GM18511 (cell line): Measurements from ENCODE around the gene ALPP.
"Not testable (repeated sequence)": the region's sequence is repeated elsewhere in the genome, so short reads cannot be mapped to it uniquely, and the experiment has no call there.

ENCODE experiments used
- ATAC-seq: cut with Tn5 transposase; IDR thresholded peaks from one replicate; pipeline ENCODE4 v1.9.1; 2021; ENCODE audit warnings: mild to moderate bottlenecking, moderate library complexity; ENCODE audit not compliant: unreplicated experiment

The ALPP gene

DNA sequence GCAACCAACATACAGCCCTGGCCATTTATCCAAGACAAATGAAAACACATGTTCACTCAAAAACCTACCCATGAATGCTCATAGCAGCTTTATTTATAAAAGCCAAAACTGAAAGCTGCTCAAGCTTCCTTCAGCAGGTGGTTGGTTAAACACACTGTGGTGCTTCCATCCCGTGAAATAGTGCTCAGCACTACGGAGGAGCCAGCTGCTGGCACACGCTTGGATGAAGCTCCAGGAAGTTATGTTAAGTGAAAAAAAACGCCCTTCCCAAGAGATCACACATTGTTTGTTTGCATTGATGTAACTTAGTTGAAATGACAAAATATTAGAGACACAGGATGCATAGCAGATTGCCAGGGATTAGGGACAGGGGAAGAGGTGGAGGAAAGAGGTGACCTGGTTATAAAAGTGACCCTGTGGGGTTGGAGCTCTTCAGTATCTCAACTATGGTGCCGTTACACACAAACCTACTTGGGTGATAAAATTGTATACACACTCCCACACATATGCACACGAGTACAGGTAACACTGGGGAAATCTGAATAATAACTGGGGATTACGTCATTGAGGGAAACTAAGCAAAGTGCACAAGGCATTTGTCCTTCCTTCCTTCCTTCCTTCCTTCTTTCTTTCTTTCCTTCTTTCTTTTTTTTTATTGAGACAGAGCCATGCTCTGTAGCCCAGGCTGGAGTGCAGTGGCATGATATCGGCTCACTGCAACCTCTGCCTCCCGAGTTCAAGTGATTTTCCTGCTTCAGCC is 21.9 kb downstream of the ALPP start:
- no peak for ATAC-seq

DNA sequence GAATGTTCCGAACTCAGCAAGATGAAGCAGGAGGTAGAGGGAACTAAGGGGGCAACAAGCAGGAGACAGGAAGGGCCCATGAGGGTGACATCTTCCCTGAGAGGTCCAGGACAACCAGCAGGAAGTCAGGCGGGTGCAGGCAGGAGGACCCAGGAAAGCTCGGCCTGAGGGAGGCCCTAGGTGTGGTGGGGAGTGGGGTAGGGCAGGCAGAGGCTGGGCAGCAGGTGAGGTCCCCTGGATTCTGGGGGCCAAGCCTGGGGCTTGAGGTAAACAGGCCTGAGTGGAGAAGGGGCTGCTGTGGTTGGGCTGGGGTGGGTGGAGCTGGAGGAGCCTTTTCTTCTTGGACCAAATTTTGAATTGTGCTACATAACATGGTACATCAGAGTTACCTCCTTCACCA is 24.0 kb downstream of the ALPP start:
- no peak for ATAC-seq

DNA sequence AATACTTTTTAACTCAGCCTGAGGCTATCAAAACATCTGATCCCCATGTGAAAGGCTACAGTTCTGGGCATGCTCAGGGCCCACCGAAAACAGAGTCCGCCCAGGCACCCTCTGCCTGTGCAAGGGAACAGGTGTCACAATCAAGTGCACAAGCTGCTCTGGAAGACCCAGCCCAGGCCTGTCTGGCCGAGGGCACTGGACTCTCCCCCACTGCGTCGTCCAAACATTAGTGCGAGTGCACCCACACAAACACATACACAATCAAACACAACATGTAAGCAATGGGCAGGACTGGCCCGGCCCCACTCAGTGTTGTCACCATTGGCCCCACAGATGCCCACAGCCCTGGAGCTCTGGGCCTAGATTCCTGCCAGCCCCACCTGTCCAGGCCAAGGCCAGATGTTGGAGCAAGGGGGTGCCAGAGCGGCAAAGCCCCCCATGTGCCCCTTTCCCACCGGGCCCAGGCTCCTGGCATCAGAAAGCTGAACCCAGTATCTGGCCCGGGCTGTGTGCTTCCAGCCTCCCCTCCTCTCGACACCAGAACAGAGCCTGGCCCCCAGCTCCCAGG is 27.5 kb downstream of the ALPP start:
- ATAC-seq = no peak

DNA sequence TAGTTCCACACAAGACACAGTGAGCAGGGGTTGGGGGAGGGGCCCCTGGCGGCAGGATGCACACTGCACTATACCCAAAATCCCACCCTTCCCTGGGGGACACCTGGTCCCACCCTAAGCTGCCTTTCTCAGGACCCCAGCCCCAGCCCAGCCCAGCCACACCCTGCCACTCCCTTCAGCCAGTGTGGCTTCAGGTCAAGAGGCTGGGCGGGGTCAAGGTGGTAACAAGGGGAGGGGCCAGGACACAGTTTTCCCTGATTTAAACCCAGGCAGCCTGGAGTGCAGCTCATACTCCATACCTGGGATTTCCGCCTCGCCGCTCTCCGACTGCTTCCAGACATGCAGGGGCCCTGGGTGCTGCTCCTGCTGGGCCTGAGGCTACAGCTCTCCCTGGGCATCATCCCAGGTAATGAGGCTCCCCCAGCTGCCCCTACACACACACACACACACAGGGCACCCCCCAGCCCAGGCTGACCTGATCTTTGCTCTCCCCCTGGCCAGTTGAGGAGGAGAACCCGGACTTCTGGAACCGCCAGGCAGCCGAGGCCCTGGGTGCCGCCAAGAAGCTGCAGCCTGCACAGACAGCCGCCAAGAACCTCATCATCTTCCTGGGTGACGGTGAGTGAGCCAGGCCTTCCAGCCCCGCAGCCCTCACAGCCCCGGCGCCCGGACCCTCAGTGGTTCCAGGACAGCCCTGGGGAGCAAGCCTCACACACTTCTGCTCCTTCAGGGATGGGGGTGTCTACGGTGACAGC is 28.2 kb downstream of the ALPP start, which contains the start of gene ALPG:
Gene ALPG, plus strand, starts transcription at position 289 of the 755 bp plus-strand sequence. Its CDS starts 51 bp downstream, at position 340.
- no peak for ATAC-seq

DNA sequence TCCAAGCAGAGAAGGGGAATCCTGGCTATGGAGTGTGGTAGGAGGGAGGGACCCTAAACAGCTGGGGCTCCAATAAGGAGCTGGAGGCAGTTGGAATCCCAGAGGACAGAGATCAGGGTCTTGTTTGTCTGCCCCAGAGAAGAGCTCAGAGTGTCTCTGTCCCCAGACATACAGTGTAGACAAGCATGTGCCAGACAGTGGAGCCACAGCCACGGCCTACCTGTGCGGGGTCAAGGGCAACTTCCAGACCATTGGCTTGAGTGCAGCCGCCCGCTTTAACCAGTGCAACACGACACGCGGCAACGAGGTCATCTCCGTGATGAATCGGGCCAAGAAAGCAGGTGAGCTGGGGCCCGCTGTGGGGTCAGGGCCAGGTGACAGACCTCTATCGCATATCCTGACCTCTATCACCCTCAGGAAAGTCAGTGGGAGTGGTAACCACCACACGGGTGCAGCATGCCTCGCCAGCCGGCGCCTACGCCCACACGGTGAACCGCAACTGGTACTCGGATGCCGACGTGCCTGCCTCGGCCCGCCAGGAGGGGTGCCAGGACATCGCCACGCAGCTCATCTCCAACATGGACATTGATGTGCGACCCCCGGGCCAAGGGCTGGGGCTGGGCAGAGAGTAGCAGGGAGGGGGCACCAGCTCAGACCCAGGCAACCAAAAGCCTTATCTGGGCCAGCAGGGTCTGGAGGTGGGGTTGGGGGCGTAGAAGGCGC is 29.0 kb downstream of the ALPP start:
- not testable (repeated sequence) for ATAC-seq

DNA sequence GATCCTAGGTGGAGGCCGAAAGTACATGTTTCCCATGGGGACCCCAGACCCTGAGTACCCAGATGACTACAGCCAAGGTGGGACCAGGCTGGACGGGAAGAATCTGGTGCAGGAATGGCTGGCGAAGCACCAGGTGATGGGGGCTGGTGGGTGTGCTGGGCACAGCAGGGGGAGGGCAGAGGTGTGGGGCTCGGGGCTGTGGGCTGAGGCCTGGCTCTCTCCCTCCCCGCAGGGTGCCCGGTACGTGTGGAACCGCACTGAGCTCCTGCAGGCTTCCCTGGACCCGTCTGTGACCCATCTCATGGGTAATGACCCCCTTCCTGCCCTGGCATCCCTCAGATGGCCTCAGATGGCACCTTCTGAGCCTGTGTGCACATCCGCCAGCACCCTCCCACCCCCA is 29.7 kb downstream of the ALPP start:
- not testable (repeated sequence) for ATAC-seq

DNA sequence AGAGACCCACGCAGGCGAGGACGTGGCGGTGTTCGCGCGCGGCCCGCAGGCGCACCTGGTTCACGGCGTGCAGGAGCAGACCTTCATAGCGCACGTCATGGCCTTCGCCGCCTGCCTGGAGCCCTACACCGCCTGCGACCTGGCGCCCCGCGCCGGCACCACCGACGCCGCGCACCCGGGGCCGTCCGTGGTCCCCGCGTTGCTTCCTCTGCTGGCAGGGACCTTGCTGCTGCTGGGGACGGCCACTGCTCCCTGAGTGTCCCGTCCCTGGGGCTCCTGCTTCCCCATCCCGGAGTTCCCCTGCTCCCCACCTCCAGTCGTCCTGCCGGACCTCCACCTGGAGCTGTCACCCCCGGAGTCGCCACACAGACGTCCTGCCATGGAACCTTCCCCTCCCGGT is 31.1 kb downstream of the ALPP start:
- ATAC-seq = not testable (repeated sequence)

DNA sequence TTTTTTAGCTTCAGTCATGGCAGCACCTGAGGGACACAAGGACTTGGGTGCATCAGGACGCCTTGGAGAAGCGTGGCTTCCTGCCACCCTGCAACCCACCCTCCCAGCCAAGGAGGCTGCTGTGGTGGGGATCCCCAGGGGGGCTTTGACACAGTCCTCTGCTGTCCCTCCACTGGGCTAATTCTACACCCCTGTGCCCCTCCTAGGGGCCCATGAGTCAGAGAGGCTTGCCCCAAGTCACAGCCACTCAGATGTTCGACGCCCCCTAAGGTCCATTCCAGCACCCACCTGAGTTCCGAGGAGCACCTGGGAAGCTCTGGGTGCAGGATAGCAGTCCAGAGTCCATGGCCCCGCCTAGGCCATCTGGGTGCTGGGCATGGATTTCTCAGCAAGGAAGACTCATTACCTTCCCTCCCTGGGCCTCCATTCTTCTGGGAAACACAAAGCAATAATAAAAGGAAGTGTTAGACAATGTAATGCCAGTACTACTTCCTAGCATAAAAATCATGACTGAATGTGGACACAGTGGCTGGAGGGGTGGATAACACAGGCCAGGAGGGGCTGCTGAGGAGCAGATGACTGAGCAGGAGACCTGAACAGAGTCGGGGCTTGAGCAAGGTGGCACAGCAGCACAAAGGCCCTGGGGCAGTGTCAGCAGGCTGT is 31.8 kb downstream of the ALPP start:
- no peak for ATAC-seq

DNA sequence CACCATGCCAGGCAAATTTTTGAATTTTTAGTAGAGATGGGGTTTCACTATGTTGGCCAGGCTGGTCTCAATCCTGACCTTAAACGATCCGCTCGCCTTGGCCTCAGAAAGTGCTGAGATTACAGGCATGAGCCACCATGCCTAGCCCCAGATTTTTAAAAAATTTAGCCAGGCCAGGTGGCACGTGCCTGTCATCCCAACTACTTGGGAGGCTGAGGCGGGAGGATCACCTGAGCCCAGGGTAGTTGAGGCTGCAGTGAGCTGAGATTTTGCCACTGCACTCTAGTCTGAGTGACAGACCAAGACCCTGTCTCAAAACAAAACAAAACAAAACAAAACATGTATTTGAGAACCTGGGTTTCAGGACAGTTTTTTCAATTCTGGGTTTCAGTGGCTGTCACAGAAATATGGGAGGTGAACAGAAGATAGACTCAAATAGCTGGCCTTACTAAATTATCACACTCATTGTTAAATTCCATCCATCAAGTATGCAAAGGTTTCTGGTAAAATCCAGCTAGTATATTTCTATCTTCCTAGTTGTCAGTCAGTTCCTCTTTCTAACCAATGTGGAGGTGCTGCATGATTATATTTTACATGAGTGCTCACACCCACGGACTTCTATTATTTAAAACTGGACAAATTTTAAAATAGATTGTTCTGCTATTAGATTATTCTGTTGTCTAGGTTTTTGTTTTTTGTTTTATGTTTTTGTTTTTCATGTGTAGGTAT is 33.5 kb downstream of the ALPP start:
- ATAC-seq = no peak

DNA sequence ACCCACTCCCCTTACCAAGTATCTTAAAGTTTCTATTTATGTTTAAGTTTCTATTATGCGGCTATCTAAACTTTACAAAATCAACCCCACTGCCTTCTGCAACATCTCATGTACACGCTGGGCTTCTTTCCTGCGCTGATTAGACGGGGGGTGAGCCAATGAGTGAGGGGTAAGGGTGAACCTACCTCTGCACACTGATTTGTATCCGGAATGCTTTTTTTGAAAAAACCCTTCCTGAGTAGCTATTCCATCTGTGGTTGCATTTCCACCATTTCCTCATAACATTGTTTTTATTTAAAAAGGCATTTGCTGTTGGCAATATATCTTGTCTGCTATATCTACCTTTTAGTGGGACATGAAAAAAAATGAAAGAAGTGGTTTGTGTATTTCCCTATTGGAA is 34.4 kb downstream of the ALPP start:
- no peak for ATAC-seq

DNA sequence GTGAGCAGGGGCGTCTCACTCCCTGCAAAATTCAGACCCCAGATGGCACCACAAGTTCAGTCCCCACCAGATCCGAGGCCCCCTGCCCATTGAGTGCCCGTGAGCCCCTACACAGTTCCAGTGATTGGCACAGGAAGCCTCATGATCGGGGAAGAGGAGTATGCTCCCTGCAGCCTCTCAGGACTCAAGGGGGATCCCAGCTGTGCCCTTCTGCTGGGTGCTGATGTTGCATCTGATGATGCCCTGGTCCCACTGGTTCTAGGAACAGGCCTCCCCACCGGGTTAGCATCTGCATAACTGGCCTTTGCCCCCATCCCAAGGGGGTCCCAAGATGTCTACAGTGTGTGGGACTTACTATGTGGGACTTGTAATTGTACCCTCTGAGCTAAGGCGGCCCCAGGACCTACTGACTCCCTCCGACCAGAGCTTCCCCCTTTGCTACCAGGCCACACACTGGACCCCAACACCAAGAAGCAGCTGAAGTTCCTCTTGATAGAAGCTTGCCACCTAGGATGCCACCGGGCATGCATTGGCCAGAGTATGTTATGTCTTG is 36.7 kb downstream of the ALPP start:
- no peak for ATAC-seq

DNA sequence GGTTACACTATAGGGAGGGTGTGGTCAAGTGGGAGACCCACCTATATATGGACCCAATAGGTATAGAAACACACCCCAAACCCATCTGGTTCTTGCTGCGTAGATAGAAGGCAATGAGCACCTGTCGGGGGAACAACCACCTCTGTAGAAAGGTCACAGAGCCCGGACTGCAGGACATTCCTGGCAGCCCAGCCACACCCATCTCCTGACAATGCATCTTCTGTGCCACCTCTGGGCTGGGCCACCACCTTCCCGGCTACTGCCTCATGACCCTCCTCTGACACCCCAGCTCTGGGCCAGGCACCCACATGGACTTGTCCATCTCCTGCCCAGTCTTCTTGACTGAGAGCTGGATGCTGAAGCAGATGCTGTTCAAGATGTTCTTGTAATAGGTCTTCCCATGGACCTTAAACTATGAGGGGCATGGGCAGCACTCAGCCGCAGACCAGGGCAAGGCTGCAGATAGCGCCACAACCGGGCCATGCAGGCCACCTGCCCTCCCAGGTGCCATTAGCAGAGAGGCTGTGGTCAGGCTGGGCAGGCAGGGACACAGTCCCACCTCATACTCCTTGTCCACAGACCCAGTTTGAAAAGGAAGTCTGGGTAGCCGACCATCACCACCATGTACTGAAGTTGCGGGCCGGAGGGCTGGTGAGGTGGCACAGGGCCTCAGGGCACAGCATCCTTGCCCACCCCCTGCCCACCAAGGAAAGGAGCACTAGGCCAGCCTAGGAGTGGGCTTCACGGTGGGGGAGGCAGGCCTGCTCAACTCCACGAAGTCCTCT is 37.4 kb downstream of the ALPP start:
- ATAC-seq = no peak

DNA sequence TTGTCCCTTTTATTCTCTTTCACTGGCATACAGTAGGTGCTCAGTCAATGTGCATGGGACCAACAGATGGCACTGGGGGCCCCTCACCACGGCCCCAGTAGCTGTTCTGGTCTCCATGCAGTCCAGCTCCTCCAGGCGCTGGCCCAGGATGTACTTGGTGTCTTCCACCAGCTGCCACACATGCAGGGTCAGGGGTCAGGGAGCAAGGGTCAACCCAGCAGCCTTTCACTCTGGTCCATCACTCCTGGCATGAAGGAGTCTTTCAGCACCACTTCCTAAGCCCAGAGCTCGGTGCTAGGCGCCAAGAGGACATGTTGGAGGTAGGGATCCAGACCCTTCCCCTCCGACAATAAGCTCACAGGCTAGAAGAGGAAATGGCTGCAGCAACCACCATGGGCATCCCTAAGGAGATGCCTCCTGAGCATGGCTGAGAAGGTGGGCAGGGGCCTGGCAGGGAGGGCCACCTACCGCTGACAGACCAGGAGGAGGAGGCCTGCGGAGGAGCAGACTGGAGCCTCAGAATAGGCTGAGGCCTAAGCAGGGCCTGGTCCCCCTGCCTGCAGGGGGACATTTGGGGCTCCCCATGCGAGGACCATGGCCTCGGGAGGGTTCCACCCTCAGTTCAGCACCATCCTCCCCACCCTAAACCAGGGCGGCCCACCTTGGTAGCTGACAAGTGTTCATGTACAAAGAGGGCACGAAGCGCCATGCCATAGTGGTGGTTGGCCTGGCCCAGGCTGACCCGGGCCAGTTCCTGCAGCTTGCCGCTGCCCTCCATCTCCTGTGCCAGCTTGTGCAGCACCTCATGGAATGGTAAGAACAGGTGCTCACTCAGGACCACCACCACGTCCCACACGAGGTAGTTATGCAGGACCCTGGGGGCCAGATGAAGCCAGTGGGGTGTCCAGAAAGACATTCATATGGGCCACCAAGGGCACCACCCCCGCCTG is 38.2 kb downstream of the ALPP start:
- ATAC-seq = no peak

DNA sequence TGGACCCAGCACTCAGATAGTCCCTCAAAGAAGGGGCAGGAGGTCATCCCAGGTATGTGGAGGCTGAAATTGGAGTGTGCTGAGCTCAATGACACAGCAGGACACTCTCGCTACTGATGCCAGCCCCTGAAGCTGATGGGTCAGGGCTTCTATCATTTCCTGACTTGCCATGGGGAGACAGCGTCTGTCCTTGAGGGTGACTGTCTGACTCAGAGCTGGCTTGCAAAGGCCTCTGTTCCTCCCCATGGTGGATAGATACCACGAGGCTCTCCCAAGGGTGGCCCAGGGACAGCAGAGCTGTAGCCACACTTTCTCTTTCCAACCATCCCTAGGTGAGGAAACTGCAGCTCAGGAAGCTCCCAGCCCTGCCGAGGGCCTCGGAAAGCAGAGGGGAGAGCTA is 38.9 kb downstream of the ALPP start:
- no peak for ATAC-seq

DNA sequence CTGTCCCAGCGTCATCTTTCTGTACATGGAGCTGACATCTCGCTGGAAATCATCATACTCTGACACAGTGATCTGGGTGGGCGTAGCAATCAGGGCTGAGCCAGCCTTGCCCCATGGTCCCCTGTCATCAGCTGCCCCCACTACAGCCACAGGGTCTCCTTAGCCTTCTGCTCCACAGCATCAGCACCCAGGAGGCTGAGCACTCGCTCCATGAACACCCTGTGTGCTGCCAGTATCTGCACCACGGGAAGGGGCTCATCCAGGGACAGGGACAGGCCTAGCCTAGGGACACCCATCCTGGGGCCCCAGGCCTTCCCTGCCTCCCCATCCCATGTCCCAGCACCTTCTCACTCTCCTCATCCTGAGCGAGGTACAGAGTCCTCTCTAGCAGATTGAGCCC is 39.5 kb downstream of the ALPP start:
- ATAC-seq = no peak

DNA sequence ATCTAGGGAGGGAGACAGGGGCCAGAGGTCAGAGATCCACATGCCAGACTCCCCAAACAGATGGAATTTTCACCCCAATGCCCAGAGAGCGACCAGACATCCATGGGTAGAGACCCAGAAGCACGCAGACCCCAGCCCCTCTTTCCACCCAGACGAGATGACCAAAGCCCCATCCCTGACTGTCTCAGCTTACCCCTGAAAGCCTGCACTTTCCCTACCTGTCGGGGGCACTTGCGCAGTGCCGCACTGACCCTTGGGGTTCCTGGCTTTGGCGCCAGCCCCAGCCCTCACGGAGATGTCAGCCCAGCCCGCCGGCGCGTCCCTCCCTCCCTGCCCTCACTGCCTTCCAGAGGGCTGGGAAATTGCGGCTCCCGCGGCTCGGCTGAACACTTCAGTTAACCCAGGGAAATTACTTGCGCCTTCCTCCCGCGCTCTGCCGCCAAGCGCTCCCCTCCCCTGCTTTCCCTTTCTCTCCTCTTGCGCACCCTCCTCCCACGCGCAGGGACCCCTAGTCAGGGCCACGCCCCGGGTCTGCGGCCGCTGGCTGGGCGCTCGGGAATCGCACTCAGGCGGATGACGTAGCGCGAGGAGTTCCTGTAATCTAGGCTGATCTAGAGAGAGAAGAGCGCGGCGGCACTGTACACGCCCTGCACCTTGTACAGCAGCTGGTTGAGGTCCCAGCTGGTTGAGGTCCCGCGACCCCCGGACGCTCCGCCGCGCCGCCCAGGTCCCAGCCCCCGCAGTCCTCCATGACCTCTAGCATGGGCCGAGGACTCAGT is 40.1 kb downstream of the ALPP start:
- ATAC-seq = no peak
